Measurements from ENCODE around the gene GPR22. TPM values are rescaled to one million over a fixed set of nuclear protein-coding genes. Genes with fewer than 3 reads are reported as not detected.

GPR22 gene
- total RNA-seq, 1 donor from 2014 or later: under 0.01 TPM

GRCh38 chr7:107446988-107447387 lies 22.9 kb upstream of the GPR22 start:
- H3K36me3 ChIP-seq (ENCODE audit: control insufficient read depth in 3 of 3, insufficient read depth in 3 of 3, low read length in 3 of 3): peaks cover 0 to under 1% (median 0%) of the 10 kb centered on the region in 3 donors
- H3K27ac ChIP-seq (ENCODE audit: low read depth, low read length): no peak overlapping the region
- no peak overlapping the region for H3K4me3 ChIP-seq (ENCODE audit: low read length in 3 of 3)
- H3K27me3 ChIP-seq (ENCODE audit: control insufficient read depth in 3 of 3, insufficient read depth in 3 of 3, low read length in 3 of 3): no peaks in the 10 kb centered on the region
- no peaks in the 10 kb centered on the region for H3K9me3 ChIP-seq (ENCODE audit: control insufficient read depth in 3 of 3, low read length in 3 of 3)
- no peaks in the 10 kb centered on the region for H3K4me1 ChIP-seq (ENCODE audit: control insufficient read depth in 3 of 3, insufficient read depth in 3 of 3, low read length in 3 of 3)
- H3K9ac ChIP-seq (ENCODE audit: low read depth in 1 of 3, low read length in 3 of 3): no peak overlapping the region

GRCh38 chr7:107450970-107451369 lies 18.9 kb upstream of the GPR22 start:
- Histone ChIP-seq H3K27ac (ENCODE audit: low read depth, low read length) (no peak overlapping the region), H3K27me3 (ENCODE audit: control insufficient read depth in 3 of 3, insufficient read depth in 3 of 3, low read length in 3 of 3) (no peaks in the 10 kb centered on the region)

GRCh38 chr7:107453388-107453787 lies 16.5 kb upstream of the GPR22 start:
- Histone ChIP-seq H3K9me3 (ENCODE audit: control insufficient read depth in 3 of 3, low read length in 3 of 3) (no peaks in the 10 kb centered on the region), H3K27me3 (ENCODE audit: control insufficient read depth in 3 of 3, insufficient read depth in 3 of 3, low read length in 3 of 3) (no peaks in the 10 kb centered on the region), H3K9ac (ENCODE audit: low read depth in 1 of 3, low read length in 3 of 3) (no peak overlapping the region), H3K36me3 (ENCODE audit: control insufficient read depth in 3 of 3, insufficient read depth in 3 of 3, low read length in 3 of 3) (peaks cover 0 to 2% (median 1%) of the 10 kb centered on the region in 3 donors), H3K4me1 (ENCODE audit: control insufficient read depth in 3 of 3, insufficient read depth in 3 of 3, low read length in 3 of 3) (no peaks in the 10 kb centered on the region), H3K4me3 (ENCODE audit: low read length in 3 of 3) (no peak overlapping the region), H3K27ac (ENCODE audit: low read depth, low read length) (no peak overlapping the region)

More at GRCh38 chr7:107450970-107451369, 18.9 kb upstream of the GPR22 start:
- Histone ChIP-seq H3K9ac (ENCODE audit: low read depth in 1 of 3, low read length in 3 of 3) (no peak overlapping the region), H3K4me1 (ENCODE audit: control insufficient read depth in 3 of 3, insufficient read depth in 3 of 3, low read length in 3 of 3) (no peaks in the 10 kb centered on the region), H3K4me3 (ENCODE audit: low read length in 3 of 3) (no peak overlapping the region), H3K36me3 (ENCODE audit: control insufficient read depth in 3 of 3, insufficient read depth in 3 of 3, low read length in 3 of 3) (peaks cover 0 to 2% (median 0%) of the 10 kb centered on the region in 3 donors), H3K9me3 (ENCODE audit: control insufficient read depth in 3 of 3, low read length in 3 of 3) (no peaks in the 10 kb centered on the region)

DNA sequence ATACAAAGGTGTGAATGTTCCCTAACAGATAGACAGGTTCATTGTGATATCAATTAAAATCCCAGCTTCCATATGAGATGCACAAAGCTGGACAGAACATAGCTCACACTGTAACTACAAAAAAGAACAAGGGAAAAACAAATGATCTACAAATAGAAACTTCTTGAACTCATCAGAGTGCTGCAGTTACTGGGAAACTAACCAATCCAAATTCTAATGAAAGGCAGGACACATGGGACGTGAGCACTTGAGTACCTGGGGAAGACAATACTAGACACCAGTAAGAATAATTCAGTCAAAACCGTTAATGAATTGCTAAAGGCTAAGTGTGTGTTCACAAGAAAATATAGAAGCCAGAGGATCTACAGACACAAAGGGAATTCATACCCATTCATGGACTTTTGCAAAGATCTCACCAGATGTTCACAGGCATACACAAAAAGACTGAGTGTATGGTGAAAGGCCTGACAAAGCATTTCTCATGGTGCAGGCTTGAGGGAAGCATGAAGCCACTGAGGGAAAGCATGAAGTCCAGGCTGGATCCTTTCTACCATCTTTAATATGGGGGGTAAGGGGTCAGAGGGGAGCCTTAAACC lies 7.8 kb upstream of the GPR22 start:
- Histone ChIP-seq H3K9me3 (ENCODE audit: control insufficient read depth in 3 of 3, low read length in 3 of 3) (no peaks in the 10 kb centered on the region), H3K9ac (ENCODE audit: low read depth in 1 of 3, low read length in 3 of 3) (no peak overlapping the region), H3K27ac (ENCODE audit: low read depth, low read length) (no peak overlapping the region), H3K4me3 (ENCODE audit: low read length in 3 of 3) (no peak overlapping the region), H3K4me1 (ENCODE audit: control insufficient read depth in 3 of 3, insufficient read depth in 3 of 3, low read length in 3 of 3) (no peaks in the 10 kb centered on the region), H3K27me3 (ENCODE audit: control insufficient read depth in 3 of 3, insufficient read depth in 3 of 3, low read length in 3 of 3) (no peaks in the 10 kb centered on the region), H3K36me3 (ENCODE audit: control insufficient read depth in 3 of 3, insufficient read depth in 3 of 3, low read length in 3 of 3) (peaks cover 0 to 3% (median 0%) of the 10 kb centered on the region in 3 donors)

DNA sequence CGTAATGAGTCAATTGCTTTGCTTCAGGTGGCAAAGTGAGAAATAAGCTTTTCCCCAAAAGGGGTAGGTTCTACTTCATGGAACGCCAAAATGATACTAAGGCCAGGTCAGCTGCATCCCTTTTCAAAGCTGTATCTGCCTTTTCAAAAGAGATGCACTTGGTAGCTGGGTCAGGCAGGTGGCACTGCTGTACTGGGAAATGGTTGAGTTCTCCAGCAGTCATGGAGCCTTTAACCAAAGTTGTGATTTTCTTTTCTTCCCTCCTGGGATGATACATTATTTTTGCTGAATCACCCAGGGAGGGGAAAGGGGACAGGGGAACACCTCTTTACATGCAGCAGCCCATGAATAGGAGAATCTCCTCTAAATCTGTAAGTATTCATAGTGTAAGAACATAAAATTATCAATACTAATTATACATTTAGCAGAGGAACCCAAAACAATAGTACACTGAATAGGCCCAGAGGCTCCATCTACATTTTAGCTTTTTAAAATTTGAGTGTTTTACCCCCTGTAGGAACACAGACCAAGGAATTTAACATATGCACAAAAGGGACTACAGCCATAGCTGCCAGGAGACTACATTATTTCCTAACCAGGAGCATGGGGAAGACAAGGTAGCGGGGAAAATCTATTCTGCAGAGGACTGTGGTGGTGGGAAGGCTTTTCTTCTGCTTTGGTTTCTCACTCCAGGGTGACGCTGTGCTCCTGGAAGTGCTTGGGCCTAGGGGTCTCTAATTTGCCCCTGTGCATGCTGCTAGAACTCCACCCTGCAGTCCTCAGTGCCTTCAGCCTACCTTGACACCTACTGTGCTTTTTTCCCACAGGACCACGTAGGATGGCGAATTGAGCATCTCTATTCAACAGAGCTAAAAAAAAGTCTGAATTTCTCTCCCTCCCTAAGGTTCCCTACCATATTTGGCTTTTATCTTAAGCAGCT lies 6.4 kb upstream of the GPR22 start:
- Histone ChIP-seq H3K9ac (ENCODE audit: low read depth in 1 of 3, low read length in 3 of 3) (no peak overlapping the region), H3K4me3 (ENCODE audit: low read length in 3 of 3) (no peak overlapping the region), H3K27ac (ENCODE audit: low read depth, low read length) (no peak overlapping the region), H3K9me3 (ENCODE audit: control insufficient read depth in 3 of 3, low read length in 3 of 3) (no peaks in the 10 kb centered on the region), H3K4me1 (ENCODE audit: control insufficient read depth in 3 of 3, insufficient read depth in 3 of 3, low read length in 3 of 3) (no peaks in the 10 kb centered on the region), H3K27me3 (ENCODE audit: control insufficient read depth in 3 of 3, insufficient read depth in 3 of 3, low read length in 3 of 3) (no peaks in the 10 kb centered on the region), H3K36me3 (ENCODE audit: control insufficient read depth in 3 of 3, insufficient read depth in 3 of 3, low read length in 3 of 3) (peaks cover 0 to 2% (median 0%) of the 10 kb centered on the region in 3 donors)

- no peaks in the 10 kb centered on the region for H3K9me3 ChIP-seq (ENCODE audit: control insufficient read depth in 3 of 3, low read length in 3 of 3)
- H3K4me1 ChIP-seq (ENCODE audit: control insufficient read depth in 3 of 3, insufficient read depth in 3 of 3, low read length in 3 of 3): no peaks in the 10 kb centered on the region
- H3K27ac ChIP-seq (ENCODE audit: low read depth, low read length): no peak overlapping the region
- H3K27me3 ChIP-seq (ENCODE audit: control insufficient read depth in 3 of 3, insufficient read depth in 3 of 3, low read length in 3 of 3): no peaks in the 10 kb centered on the region
- no peaks in the 10 kb centered on the region for H3K36me3 ChIP-seq (ENCODE audit: control insufficient read depth in 3 of 3, insufficient read depth in 3 of 3, low read length in 3 of 3)
- H3K4me3 ChIP-seq (ENCODE audit: low read length in 3 of 3): no peak overlapping the region
- no peak overlapping the region for H3K9ac ChIP-seq (ENCODE audit: low read depth in 1 of 3, low read length in 3 of 3)
These were observed 5.1 kb upstream of the GPR22 start for GRCh38 chr7:107464666-107465226.

GRCh38 chr7:107467972-107468371 lies 1.9 kb upstream of the GPR22 start:
- no peaks in the 10 kb centered on the region for H3K36me3 ChIP-seq (ENCODE audit: control insufficient read depth in 3 of 3, insufficient read depth in 3 of 3, low read length in 3 of 3)
- H3K9ac ChIP-seq (ENCODE audit: low read depth in 1 of 3, low read length in 3 of 3): no peak overlapping the region
- no peak overlapping the region for H3K4me3 ChIP-seq (ENCODE audit: low read length in 3 of 3)
- no peak overlapping the region for H3K27ac ChIP-seq (ENCODE audit: low read depth, low read length)
- no peaks in the 10 kb centered on the region for H3K27me3 ChIP-seq (ENCODE audit: control insufficient read depth in 3 of 3, insufficient read depth in 3 of 3, low read length in 3 of 3)
- H3K4me1 ChIP-seq (ENCODE audit: control insufficient read depth in 3 of 3, insufficient read depth in 3 of 3, low read length in 3 of 3): no peaks in the 10 kb centered on the region
- no peaks in the 10 kb centered on the region for H3K9me3 ChIP-seq (ENCODE audit: control insufficient read depth in 3 of 3, low read length in 3 of 3)

DNA sequence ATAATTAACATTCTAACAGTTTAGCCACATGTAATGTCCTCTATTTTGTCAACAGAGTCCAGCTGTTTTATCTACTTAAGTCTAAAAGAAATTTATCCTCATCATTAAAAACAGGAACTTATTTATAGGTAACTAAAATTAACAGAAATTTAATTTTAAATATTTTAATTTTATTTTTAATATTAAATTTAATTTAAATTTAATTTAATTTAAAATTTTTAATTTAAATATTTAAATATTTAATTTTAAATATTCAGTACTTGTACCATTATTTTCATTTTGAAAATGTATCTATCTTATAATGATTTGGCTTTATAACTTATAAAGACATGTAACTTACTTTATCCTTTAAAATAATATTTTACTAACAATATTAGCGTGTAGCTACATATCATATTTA lies 1.0 kb upstream of the GPR22 start:
- H3K27me3 ChIP-seq (ENCODE audit: control insufficient read depth in 3 of 3, insufficient read depth in 3 of 3, low read length in 3 of 3): no peaks in the 10 kb centered on the region
- no peaks in the 10 kb centered on the region for H3K36me3 ChIP-seq (ENCODE audit: control insufficient read depth in 3 of 3, insufficient read depth in 3 of 3, low read length in 3 of 3)
- H3K4me1 ChIP-seq (ENCODE audit: control insufficient read depth in 3 of 3, insufficient read depth in 3 of 3, low read length in 3 of 3): no peaks in the 10 kb centered on the region
- H3K9ac ChIP-seq (ENCODE audit: low read depth in 1 of 3, low read length in 3 of 3): no peak overlapping the region
- no peak overlapping the region for H3K27ac ChIP-seq (ENCODE audit: low read depth, low read length)
- H3K4me3 ChIP-seq (ENCODE audit: low read length in 3 of 3): no peak overlapping the region
- no peaks in the 10 kb centered on the region for H3K9me3 ChIP-seq (ENCODE audit: control insufficient read depth in 3 of 3, low read length in 3 of 3)

DNA sequence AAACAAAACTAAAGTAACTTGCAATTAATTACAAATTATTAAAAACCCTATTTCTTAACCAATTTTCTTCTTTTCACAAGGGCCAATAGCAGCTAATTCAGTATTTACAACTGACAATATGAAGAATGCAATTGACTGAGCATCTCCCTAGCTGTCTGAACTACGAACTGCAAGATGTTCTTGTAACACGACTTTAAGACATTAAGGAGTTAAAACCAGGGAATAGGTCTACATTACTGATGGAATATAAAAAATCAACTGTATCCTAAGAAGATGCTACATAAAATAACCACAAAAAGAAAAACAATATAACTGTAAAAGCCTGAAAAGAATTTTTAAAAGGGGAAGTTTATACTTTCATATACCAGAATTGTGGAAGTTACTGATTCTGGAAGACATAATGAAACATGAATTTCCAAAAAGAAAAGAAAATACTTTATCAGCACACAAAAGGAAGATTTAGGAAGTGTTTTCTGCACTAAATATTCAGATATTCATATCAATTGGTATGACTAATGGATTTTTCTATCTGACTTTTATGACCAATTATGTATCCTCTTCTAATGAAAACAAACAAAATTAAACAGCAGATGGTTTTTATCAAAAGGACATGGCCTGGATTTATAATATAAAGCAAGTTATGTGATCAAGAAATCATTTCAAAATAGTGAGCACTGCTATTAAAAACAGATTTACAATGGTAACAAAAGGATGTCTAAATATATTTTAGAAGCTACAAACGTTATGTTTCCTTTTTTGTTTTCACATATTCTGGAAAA lies 1.6 kb downstream of the GPR22 start:
- Histone ChIP-seq H3K36me3 (ENCODE audit: control insufficient read depth in 3 of 3, insufficient read depth in 3 of 3, low read length in 3 of 3) (no peaks in the 10 kb centered on the region), H3K4me3 (ENCODE audit: low read length in 3 of 3) (no peak overlapping the region), H3K9me3 (ENCODE audit: control insufficient read depth in 3 of 3, low read length in 3 of 3) (no peaks in the 10 kb centered on the region), H3K27me3 (ENCODE audit: control insufficient read depth in 3 of 3, insufficient read depth in 3 of 3, low read length in 3 of 3) (no peaks in the 10 kb centered on the region), H3K4me1 (ENCODE audit: control insufficient read depth in 3 of 3, insufficient read depth in 3 of 3, low read length in 3 of 3) (no peaks in the 10 kb centered on the region), H3K27ac (ENCODE audit: low read depth, low read length) (no peak overlapping the region), H3K9ac (ENCODE audit: low read depth in 1 of 3, low read length in 3 of 3) (no peak overlapping the region)

Data from skeletal muscle tissue (tissue), 4 donors.